NB4 (cell line): ENCODE results near the gene COG5.

Experiments used
- CTCF ChIP-seq: IDR thresholded peaks from one replicate; pipeline ENCODE4 v1.5.1; 2012; ENCODE audit warnings: low read depth, low read length
- MAX ChIP-seq: IDR thresholded peaks from 2 replicates; pipeline ENCODE4 v1.6.1; 2011; ENCODE audit warnings: low read depth, low read length
- MYC ChIP-seq: IDR thresholded peaks from 2 replicates; pipeline ENCODE4 v1.6.1; 2011; ENCODE audit warnings: low read depth, low read length
- POLR2A ChIP-seq: IDR thresholded peaks from 2 replicates; pipeline ENCODE4 v1.6.1; 2011; ENCODE audit warnings: mild to moderate bottlenecking; ENCODE audit not compliant: insufficient read length; ENCODE audit errors: extremely low read depth

GRCh38 chr7:107564553-107565298, 1.0 kb upstream of the COG5 start:
- TF ChIP-seq CTCF, result no peak
- TF ChIP-seq POLR2A, result no peak
- TF ChIP-seq MAX, result peak; percentile 78
- TF ChIP-seq MYC, result no peak
